Measurements from ENCODE around the gene XPC.

The XPC gene

DNA sequence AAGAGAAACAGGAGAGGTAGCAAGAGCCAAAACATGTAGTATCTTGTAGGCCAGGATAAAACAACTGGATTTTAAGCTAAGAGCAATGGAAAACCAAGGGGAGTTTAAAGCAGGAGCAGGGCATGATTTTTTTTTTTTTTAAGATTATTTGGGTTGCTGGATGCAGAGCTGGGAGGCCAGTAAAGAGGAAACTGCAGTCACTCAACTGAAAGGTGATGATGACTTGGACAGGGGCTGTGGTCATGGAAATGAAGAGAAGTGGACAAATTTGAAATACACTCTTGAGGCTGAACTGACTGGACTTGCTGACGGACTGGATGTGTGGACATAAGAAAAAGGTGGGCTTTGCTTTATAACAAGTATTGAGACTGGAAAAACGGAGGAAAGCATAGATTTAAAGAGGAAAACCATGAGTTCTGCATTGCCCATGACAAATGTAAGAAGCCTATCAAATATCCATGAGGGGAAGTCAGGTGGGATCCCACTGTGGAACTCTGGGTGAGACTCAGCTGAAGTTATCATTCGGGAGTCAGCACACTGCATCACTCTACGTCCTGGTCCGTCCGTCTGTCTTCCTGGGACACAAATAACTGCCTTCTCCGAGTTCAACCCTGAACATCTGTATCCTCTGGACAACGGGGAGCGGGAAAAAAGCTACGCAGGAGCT, 688 bp downstream of the XPC start:
- H3K27ac ChIP-seq (ENCODE audit: low read length) = peak overlapping the region; percentile 83
- peaks cover 61% of the 10 kb centered on the region for H3K79me2 ChIP-seq (ENCODE audit: insufficient read depth, low read length)
- H3K36me3 ChIP-seq (ENCODE audit: insufficient read depth, low read length) = peaks cover 24% of the 10 kb centered on the region
- DNase-seq (no peak), ATAC-seq (ENCODE audit: insufficient read depth, low read depth) (no peak)
- peak overlapping the region; percentile 82 to 84; a peak in 3 of 4 replicates for H3K4me3 ChIP-seq (ENCODE audit: low read depth in 1 of 2, low read length in 2 of 2)
- TF ChIP-seq CTCF (IDR thresholded peaks at IDR 0.05; ENCODE audit: borderline replicate concordance, extremely low read depth, low read length, poor library complexity, severe bottlenecking) (no peak), EZH2 (IDR thresholded peaks at IDR 0.05; ENCODE audit: borderline replicate concordance, low read depth, low read length, severe bottlenecking) (no peak)
- peaks cover 34% of the 10 kb centered on the region for H4K20me1 ChIP-seq (ENCODE audit: insufficient read depth, low read length)
- peak overlapping the region; percentile 67 for H3K9ac ChIP-seq (ENCODE audit: low read depth, low read length)
- peak overlapping the region; percentile 82 for H2AFZ ChIP-seq (ENCODE audit: low read depth, low read length)
- H3K9me3 ChIP-seq (ENCODE audit: insufficient read depth, low read length, severe bottlenecking) = no peaks in the 10 kb centered on the region
- no peaks in the 10 kb centered on the region for H3K27me3 ChIP-seq (ENCODE audit: insufficient read depth, low read length, poor library complexity)
- peaks cover 76% of the 10 kb centered on the region for H3K4me1 ChIP-seq (ENCODE audit: insufficient read depth, low read length)
- peak overlapping the region; percentile 82 for H3K4me2 ChIP-seq (ENCODE audit: insufficient read depth, low read length)

GRCh38 chr3:14175383-14176037, 2.9 kb downstream of the XPC start:
- Histone ChIP-seq H3K4me2 (ENCODE audit: insufficient read depth, low read length) (peak overlapping the region; percentile 50), H4K20me1 (ENCODE audit: insufficient read depth, low read length) (peaks cover 32% of the 10 kb centered on the region), H2AFZ (ENCODE audit: low read depth, low read length) (no peak overlapping the region), H3K9me3 (ENCODE audit: insufficient read depth, low read length, severe bottlenecking) (no peaks in the 10 kb centered on the region), H3K79me2 (ENCODE audit: insufficient read depth, low read length) (peaks cover 41% of the 10 kb centered on the region), H3K4me1 (ENCODE audit: insufficient read depth, low read length) (peaks cover 55% of the 10 kb centered on the region), H3K9ac (ENCODE audit: low read depth, low read length) (peak overlapping the region; percentile 6; the same call in 1 of the 2 replicates), H3K27ac (ENCODE audit: low read length) (no peak overlapping the region), H3K27me3 (ENCODE audit: insufficient read depth, low read length, poor library complexity) (no peaks in the 10 kb centered on the region), H3K4me3 (ENCODE audit: low read depth in 1 of 2, low read length in 2 of 2) (0 out of 4 replicates have a peak overlapping the region, but pooled peaks of 1 of the 2 experiments have one; percentile 13), H3K36me3 (ENCODE audit: insufficient read depth, low read length) (peaks cover 25% of the 10 kb centered on the region)
- TF ChIP-seq EZH2 (IDR thresholded peaks at IDR 0.05; ENCODE audit: borderline replicate concordance, low read depth, low read length, severe bottlenecking) (no peak), CTCF (IDR thresholded peaks at IDR 0.05; ENCODE audit: borderline replicate concordance, extremely low read depth, low read length, poor library complexity, severe bottlenecking) (no peak)
- DNase-seq (peak; percentile 83), ATAC-seq (ENCODE audit: insufficient read depth, low read depth) (peak; percentile 84)

- peaks cover 35% of the 10 kb centered on the region for H3K36me3 ChIP-seq (ENCODE audit: insufficient read depth, low read length)
- DNase-seq (no peak), ATAC-seq (ENCODE audit: insufficient read depth, low read depth) (no peak)
- no peak overlapping the region for H3K27ac ChIP-seq (ENCODE audit: low read length)
- H2AFZ ChIP-seq (ENCODE audit: low read depth, low read length) = no peak overlapping the region
- peaks cover 44% of the 10 kb centered on the region for H3K4me1 ChIP-seq (ENCODE audit: insufficient read depth, low read length)
- H3K79me2 ChIP-seq (ENCODE audit: insufficient read depth, low read length) = peaks cover 30% of the 10 kb centered on the region
- 0 out of 2 replicates have a peak overlapping the region, but pooled peaks have one; percentile 50 for H3K4me2 ChIP-seq (ENCODE audit: insufficient read depth, low read length)
- H3K9ac ChIP-seq (ENCODE audit: low read depth, low read length) = peak overlapping the region; percentile 6; the same call in 1 of the 2 replicates
- H3K4me3 ChIP-seq (ENCODE audit: low read depth in 1 of 2, low read length in 2 of 2) = no peak overlapping the region
- no peaks in the 10 kb centered on the region for H3K27me3 ChIP-seq (ENCODE audit: insufficient read depth, low read length, poor library complexity)
- H3K9me3 ChIP-seq (ENCODE audit: insufficient read depth, low read length, severe bottlenecking) = no peaks in the 10 kb centered on the region
- TF ChIP-seq EZH2 (IDR thresholded peaks at IDR 0.05; ENCODE audit: borderline replicate concordance, low read depth, low read length, severe bottlenecking) (no peak), CTCF (IDR thresholded peaks at IDR 0.05; ENCODE audit: borderline replicate concordance, extremely low read depth, low read length, poor library complexity, severe bottlenecking) (no peak)
- H4K20me1 ChIP-seq (ENCODE audit: insufficient read depth, low read length) = peaks cover 32% of the 10 kb centered on the region
Observed at GRCh38 chr3:14174483-14174882, 3.9 kb downstream of the XPC start.

Data from DND-41 (cell line).